HG03575 (cell line): Measurements from ENCODE around the gene UNCX.
"Not testable (repeated sequence)": the region's sequence is repeated elsewhere in the genome, so short reads cannot be mapped to it uniquely, and the experiment has no call there.

Source experiments
- ATAC-seq: cut with Tn5 transposase; IDR thresholded peaks from one replicate; pipeline ENCODE4 v1.9.1; 2021; ENCODE audit not compliant: unreplicated experiment, insufficient number of reproducible peaks, low FRiP score; ENCODE audit errors: extremely low read depth

Gene UNCX

GRCh38 chr7:1211611-1212010 lies 21.1 kb upstream of the UNCX start:
- no peak for ATAC-seq

GRCh38 chr7:1212025-1212424 lies 20.6 kb upstream of the UNCX start:
- not testable (repeated sequence) for ATAC-seq

GRCh38 chr7:1214516-1214915 lies 18.2 kb upstream of the UNCX start:
- no peak for ATAC-seq

- no peak for ATAC-seq
Observed at GRCh38 chr7:1218541-1219165, 14.0 kb upstream of the UNCX start.

- no peak for ATAC-seq
Observed at GRCh38 chr7:1219498-1219897, 13.2 kb upstream of the UNCX start.

GRCh38 chr7:1220000-1220726 lies 12.5 kb upstream of the UNCX start:
- ATAC-seq: no peak

GRCh38 chr7:1220977-1221745 lies 11.5 kb upstream of the UNCX start:
- ATAC-seq: no peak

- no peak for ATAC-seq
Observed at GRCh38 chr7:1223196-1223981, 9.3 kb upstream of the UNCX start.

- no peak for ATAC-seq
Observed at GRCh38 chr7:1224086-1224716, 8.5 kb upstream of the UNCX start.

GRCh38 chr7:1225030-1225429 lies 7.6 kb upstream of the UNCX start:
- no peak for ATAC-seq

GRCh38 chr7:1225441-1226185 lies 7.1 kb upstream of the UNCX start:
- ATAC-seq: no peak

- ATAC-seq: no peak
Observed at GRCh38 chr7:1226186-1226901, 6.3 kb upstream of the UNCX start.

GRCh38 chr7:1227071-1227804 lies 5.4 kb upstream of the UNCX start:
- no peak for ATAC-seq

GRCh38 chr7:1227814-1228544 lies 4.7 kb upstream of the UNCX start:
- no peak for ATAC-seq

- ATAC-seq: no peak
Observed at GRCh38 chr7:1228545-1229201, 4.0 kb upstream of the UNCX start.
